Stimulated activated CD8-positive, alpha-beta memory T cell treated with anti-CD3 and anti-CD28 coated beads, Interleukin-12 subunit alpha, Interleukin-12 subunit beta, amount 100 ng/mL, for 24 hours (primary cell): ENCODE measurements around the gene DIP2A.

Experiments
- DNase-seq: peaks from one replicate; pipeline ENCODE4 v3.0.0-alpha.2; 2020; ENCODE audit errors: extremely low read depth

The DIP2A gene

GRCh38 chr21:46480466-46480865 is 21.8 kb downstream of the DIP2A start:
- no peak for DNase-seq

GRCh38 chr21:46482225-46482845 is 23.6 kb downstream of the DIP2A start:
- no peak for DNase-seq

GRCh38 chr21:46482846-46483231 is 24.1 kb downstream of the DIP2A start:
- DNase-seq: no peak

- DNase-seq: no peak
Observed at GRCh38 chr21:46483300-46484295, 24.9 kb downstream of the DIP2A start.

GRCh38 chr21:46486481-46487126 is 27.9 kb downstream of the DIP2A start:
- no peak for DNase-seq

- DNase-seq: no peak
Observed at GRCh38 chr21:46489162-46489663, 30.5 kb downstream of the DIP2A start.

- DNase-seq: no peak
Observed at GRCh38 chr21:46489800-46490199, 31.1 kb downstream of the DIP2A start.

GRCh38 chr21:46491553-46491952 is 32.9 kb downstream of the DIP2A start:
- no peak for DNase-seq

- DNase-seq: no peak
Observed at GRCh38 chr21:46492851-46493250, 34.2 kb downstream of the DIP2A start.

GRCh38 chr21:46493828-46494227 is 35.1 kb downstream of the DIP2A start:
- DNase-seq: no peak

- no peak for DNase-seq
Observed at GRCh38 chr21:46498335-46499050, 39.8 kb downstream of the DIP2A start.

- DNase-seq: no peak
Observed at GRCh38 chr21:46500224-46500861, 41.7 kb downstream of the DIP2A start.

GRCh38 chr21:46503922-46504550 is 45.3 kb downstream of the DIP2A start:
- no peak for DNase-seq

- DNase-seq: no peak
Observed at GRCh38 chr21:46504666-46505065, 46.0 kb downstream of the DIP2A start.

GRCh38 chr21:46507562-46507961 is 48.9 kb downstream of the DIP2A start:
- DNase-seq: no peak

- no peak for DNase-seq
Observed at GRCh38 chr21:46509741-46510502, 51.2 kb downstream of the DIP2A start.

- no peak for DNase-seq
Observed at GRCh38 chr21:46515109-46515508, 56.4 kb downstream of the DIP2A start.

GRCh38 chr21:46516068-46516467 is 57.4 kb downstream of the DIP2A start:
- DNase-seq: no peak

GRCh38 chr21:46517361-46517760 is 58.7 kb downstream of the DIP2A start:
- no peak for DNase-seq

- DNase-seq: no peak
Observed at GRCh38 chr21:46518983-46519583, 60.4 kb downstream of the DIP2A start.
